IPS DF 19.7 (cell line): ENCODE results near the gene CD300C.
"Not testable (repeated sequence)": the region's sequence is repeated elsewhere in the genome, so short reads cannot be mapped to it uniquely, and the experiment has no call there.

ENCODE experiments used
- DNase-seq: peaks from one replicate; pipeline ENCODE4 v3.0.0-alpha.2; 2013; ENCODE audit warnings: low read depth, low spot score

Gene CD300C

DNA sequence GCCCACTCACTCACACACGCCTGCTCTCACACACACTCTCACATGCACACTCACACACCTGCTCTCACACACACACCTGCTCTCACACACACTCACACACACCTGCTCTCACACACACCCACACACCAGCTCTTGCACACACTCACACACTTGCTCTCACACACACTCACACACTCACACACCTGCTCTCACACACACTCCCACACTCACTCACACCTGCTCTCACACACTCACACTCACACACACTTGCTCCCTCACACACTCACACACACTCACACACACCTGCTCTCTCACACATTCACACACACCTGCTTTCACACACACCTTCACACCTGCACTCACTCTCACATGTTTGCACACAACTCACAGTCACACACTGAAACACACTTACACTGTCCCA is 17.4 kb upstream of the CD300C start:
- no peak for DNase-seq

DNA sequence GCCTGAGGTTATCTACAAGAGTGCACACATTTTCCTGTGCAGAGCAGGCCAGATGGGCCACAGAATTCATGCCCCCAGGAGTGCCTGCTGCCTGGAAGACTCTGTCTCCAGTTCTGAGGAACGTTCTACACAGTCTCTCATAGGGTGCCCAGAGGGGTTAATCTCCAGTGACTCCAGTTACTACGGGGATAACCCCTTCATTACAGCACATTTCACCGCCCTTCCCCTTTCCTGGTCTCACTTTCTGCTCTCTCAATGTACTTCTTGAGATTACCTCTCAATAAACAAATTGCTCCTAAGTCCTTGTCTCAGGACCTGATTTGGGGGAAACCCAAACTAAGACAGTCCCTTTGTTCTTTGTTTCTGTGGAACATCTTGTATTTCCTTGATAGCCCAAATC is 15.7 kb upstream of the CD300C start:
- no peak for DNase-seq

DNA sequence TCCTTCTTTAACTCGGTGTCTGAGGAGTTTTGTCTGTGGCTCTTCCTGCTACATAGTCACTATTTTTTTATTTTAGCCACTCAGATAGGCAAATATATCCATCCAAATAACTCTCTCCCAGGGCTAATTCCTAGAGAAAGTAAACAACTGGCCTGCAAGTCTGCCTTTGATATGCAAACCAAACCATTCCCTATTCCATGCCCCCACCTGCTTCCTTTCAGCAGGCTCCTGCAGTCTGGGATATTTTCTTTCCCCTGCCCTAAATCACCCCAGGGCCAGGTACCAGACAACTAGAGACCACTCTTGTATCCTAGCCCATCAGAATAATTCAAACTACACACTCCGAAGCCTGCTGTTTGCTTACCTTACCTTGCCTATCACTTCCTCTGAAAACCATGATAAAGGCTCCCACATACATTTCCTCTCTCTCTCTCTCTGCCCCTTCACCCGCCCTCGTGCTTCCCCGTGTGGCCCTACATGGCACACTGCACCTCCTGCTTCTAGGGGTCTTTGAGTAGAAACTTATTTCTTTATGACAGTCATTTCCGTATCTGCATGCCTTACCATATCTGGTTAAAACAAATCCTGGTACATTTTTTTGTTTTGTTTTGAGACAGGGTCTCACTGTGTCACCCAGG is 13.1 kb upstream of the CD300C start:
- DNase-seq, result no peak

DNA sequence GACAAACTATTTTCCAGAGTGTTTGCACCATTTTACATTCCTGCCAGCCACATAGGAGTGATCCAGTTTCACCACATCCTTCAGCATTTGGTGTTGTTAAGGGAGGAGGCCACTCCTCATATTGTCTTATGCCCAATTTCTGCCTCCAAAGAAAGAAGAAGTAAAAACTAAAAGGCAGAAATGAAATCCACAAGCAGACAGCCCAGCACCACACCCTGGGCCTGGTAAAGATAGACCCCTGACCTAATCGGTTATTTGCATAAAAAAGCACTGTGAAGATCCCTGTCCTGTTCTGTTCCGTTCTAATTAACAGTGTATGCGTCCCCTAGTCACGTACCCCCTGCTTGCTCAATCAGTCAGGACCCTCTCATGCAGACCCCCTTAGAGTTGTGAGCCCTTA is 12.5 kb upstream of the CD300C start:
- not testable (repeated sequence) for DNase-seq

DNA sequence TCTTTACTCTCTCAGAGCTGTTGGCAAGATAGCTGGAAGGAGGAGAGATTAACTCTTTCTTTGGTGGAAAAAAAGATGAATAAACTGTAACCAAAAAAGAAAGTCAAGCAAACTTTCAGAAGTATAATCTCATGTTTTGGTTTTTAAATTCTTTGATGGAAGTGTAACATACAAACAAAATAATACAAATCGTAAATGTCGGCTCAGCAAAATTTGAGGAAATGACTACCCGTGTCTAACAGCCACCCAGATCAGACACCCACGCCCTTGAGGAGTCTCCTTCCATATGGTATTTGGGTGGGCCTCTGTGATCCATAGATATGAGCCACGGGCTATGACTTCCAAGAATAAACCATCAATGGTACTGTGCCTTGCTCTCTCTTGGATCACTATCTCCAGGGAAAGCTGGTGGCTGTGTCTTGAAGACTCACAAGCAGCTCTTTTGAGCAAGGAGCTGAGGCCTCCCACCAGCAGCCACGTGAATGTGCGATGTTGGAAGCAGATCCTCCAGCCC is 9.6 kb upstream of the CD300C start:
- DNase-seq, result no peak

DNA sequence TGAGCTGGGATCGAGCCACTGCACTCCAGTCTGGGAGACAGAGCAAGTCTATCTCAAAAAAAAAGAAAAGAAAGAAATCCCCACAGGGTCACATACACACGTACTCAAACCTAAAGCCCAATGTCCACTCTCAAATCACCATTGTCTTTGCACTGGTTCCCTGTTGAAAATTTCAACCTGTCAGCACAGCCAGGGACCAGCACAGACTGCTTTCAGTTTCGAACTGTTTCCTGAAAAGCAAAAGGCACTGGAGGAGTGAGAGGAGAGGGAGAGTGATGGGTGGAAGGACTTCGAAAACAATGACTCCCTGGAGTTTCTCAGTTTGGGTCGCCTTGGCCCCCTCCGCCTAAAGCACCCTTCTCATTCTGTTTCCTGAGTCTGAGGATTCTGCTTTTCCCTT is 9.0 kb upstream of the CD300C start:
- DNase-seq, result no peak

DNA sequence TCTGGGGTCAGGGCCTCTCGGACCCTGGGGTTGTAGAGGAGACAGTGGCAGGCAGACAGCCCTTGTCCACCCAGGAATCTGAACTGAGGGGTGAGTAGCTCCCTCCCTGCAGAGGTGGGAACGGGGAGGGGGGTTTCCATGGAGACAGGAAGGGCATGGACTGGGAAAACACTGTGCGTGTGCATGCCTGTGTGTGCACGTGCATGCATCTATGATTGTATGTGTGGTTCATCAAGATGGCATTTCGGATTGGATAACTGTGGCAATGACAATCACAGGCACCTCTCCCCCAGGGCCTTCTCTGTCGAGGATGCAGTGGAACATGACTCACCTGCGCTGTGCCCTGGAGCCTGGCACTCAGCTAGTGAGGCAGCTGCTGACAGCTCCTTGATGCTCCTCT is 6.1 kb upstream of the CD300C start:
- DNase-seq, result no peak

- DNase-seq, result no peak
Observed at GRCh38 chr17:74550602-74551001, 4.7 kb upstream of the CD300C start.

DNA sequence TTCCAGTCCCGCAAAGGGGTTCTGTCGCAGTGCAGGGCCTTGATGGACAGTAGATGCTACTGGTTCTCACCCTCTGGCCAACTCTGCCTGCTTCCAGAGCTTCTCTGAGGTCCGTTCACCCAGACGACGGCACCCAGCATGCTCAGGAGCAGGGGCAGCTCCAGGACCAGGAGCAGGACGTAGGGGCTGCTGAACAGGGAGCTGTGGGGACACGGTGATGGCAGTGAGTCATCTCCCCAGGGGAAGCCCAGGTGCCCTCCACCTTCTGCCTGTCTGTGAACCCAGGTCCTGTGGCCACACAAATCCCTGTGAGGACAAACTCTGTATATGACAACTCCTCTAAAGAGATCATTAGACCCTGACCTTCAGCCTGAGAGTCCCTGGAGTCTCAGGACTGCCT is 3.4 kb upstream of the CD300C start:
- DNase-seq, result no peak

DNA sequence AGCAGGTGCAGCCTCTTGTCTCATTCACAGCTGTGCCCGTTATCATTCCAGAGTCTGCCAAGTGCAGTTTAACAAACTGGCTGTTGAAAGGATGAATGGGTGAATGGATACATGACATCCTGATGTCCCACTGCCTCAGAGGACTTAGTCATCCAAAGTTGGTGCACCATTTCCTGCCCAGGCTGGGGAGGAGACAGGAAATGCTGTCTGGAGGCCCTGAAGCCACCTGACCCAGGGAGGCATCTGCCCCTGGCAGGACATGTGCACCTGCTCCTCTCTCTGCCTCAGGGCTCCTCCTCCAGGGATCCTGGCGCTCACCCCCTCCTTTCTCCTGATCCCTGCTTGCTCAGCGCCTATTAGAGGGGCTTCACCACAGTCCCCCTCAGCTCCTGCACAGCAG is 1.8 kb upstream of the CD300C start:
- no peak for DNase-seq

DNA sequence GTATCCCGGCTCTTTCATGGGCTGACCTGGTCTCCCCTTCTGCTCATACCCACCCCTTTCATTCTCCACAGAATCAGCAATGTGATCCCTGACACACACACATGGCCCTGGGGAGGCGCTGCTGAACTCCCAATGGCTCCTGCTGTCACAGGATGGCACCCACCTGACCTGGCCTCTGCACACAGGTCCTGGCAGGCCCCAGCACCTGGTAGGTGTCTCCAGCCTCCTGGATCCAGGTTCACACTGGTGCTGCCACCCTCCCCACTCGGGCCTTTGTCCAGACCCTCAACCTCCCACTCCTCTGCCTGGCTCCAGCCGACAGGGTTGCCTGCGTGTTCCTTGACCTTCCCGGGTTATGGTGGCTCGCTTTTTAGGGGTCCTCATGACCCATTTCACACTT is 1.3 kb upstream of the CD300C start:
- no peak for DNase-seq

- DNase-seq, result no peak
Observed at GRCh38 chr17:74546586-74546985, 671 bp upstream of the CD300C start.

DNA sequence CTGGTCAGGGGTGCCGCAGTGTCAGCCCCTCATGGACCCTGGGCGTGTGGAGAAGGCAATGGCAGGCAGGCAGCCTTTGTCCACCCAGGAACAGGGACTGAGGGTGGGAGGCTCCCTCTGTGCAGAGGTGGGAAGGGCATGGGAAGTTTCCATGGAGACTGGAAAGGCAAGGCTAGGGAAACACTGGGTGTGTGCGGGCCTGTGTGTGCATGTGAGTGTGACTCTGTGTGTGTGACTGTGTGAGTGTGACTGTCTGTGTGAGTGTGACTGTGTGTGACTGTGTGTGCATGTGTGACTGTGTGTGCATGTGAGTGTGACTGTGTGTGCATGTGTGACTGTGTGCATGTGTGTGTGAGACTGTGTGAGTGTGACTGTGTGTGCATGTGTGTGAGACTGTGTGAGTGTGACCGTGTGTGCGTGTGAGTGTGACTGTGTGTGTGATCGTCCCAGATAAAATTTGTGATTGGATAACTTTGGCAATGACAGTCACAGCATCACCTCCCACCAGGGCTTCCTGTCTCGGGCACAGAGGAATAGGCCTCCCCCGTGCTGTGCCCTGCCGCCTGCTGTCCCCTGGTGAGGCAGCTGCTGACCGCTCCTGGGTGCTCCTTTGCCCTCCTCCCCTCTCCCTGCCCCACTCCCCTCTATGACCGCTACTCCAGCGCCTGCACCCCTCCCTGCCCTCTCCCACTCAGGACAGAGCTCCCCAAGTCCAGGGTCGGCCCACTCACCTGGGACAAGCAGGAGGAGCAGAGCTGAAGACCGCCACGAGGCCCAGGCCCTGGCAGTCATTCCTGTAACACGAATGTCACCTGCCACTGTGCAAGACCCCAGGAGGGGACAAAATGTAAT is 698 bp downstream of the CD300C start:
- no peak for DNase-seq

GRCh38 chr17:74543891-74544760 is 1.8 kb downstream of the CD300C start:
- DNase-seq, result no peak

GRCh38 chr17:74543406-74543805 is 2.5 kb downstream of the CD300C start:
- DNase-seq, result no peak

DNA sequence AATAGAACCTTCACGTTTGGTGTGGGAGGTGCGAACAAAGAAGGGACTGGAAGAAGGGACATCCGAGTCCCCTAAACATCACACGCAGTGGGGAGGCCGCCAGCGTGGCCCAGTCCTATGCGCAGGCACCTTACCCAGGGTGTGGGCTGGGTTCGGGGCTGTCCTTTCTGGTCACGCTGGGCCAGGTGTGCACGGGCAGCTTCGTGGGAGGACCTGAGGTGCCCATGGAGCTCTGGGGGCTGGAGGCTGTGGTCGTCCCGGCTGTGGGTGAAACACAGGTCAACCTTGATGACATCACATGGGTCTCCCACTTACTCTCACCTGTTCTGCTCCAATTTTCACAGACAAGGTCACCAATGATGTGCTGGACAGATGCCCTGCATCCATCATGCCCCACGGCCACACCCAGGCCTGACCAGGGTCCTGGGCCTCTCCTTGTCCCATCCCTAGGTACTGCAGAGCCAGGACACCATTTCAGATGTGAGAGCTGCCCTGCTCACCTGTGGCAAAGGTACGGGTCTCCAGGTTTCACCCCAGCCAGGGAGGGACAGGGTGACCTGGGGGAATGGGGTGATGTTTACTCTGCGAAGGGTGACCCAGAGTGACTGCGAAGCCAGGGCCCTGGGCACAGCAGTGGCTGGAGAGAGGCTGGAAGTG is 3.1 kb downstream of the CD300C start:
- no peak for DNase-seq

- DNase-seq, result no peak
Observed at GRCh38 chr17:74542166-74542565, 3.7 kb downstream of the CD300C start.

GRCh38 chr17:74541176-74542111 is 4.5 kb downstream of the CD300C start:
- DNase-seq, result no peak

DNA sequence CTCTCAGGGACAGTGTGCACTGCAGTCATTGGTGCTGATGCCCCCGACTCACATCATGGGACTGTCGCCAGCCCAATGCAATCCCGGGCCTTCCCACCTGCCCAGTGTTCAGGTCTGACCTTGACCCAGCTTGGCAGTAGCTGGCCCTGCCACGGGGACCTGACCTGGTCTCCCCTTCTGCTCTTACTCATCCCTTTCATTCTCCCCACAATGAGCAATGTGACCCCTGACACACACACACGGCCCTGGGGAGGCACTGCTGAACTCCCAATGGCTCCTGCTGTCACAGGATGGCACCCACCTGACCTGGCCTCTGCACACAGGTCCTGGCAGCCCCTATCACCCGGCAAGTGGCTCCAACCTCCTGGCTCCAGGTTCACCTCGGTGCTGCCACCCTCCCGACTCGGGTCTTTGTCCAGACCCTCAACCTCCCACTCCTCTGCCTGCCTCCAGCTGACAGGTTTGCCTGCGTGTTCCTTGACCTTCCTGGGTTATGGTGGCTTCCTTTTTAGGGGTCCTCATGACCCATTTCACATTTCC is 6.6 kb downstream of the CD300C start:
- DNase-seq, result no peak

DNA sequence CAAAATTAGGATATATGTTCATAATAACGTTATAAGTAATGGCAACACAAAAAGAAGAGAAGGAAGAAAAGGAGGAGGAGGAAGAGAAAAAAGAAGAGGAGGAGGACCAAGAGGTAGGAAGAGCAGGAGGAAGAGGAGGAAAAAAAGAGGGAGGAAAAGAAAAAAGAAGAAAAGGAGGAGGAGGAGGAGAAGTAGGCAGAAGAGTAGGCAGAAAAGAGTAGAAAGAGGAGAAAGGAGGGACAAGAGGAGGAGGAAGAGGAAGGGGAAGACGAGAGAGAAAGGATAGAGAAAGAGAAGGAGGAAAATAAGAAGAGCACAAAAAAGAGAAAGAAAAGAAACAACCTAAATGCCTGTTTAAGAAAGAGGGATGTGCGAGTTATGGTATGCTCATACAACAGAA is 9.0 kb downstream of the CD300C start:
- no peak for DNase-seq
